Measurements from ENCODE around the gene GOT1.

DNA sequence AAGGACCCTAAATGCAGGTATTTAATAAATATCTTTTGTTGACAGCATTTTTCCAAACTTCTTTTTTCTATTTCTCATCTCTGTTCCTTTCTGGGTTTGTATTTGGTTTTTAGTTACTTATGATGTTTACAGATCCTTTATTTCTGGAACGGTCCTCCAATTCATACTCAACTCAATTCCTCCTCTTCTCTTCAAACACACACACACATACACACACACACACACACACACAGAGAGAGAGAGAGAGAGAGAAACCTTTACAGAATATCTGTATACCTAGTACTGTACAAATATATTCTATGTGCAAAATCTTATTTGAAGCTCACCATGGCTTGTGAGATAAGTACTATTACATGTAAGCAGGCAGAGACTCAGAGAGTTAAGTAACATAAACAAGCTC is 21.6 kb upstream of the GOT1 start:
- TF ChIP-seq, protein P1, sequence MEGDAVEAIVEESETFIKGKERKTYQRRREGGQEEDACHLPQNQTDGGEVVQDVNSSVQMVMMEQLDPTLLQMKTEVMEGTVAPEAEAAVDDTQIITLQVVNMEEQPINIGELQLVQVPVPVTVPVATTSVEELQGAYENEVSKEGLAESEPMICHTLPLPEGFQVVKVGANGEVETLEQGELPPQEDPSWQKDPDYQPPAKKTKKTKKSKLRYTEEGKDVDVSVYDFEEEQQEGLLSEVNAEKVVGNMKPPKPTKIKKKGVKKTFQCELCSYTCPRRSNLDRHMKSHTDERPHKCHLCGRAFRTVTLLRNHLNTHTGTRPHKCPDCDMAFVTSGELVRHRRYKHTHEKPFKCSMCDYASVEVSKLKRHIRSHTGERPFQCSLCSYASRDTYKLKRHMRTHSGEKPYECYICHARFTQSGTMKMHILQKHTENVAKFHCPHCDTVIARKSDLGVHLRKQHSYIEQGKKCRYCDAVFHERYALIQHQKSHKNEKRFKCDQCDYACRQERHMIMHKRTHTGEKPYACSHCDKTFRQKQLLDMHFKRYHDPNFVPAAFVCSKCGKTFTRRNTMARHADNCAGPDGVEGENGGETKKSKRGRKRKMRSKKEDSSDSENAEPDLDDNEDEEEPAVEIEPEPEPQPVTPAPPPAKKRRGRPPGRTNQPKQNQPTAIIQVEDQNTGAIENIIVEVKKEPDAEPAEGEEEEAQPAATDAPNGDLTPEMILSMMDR (IDR thresholded peaks at IDR 0.05; ENCODE audit: low read depth, low read length, missing input control): no peak
- TF ChIP-seq FOXA1 (IDR thresholded peaks at IDR 0.05): no peak
- TF ChIP-seq TAF1 (conservative IDR thresholded peaks at IDR 0.05): no peak

All from liver (tissue), 3 donors.